ENCODE data around the gene CUL3.

DNA sequence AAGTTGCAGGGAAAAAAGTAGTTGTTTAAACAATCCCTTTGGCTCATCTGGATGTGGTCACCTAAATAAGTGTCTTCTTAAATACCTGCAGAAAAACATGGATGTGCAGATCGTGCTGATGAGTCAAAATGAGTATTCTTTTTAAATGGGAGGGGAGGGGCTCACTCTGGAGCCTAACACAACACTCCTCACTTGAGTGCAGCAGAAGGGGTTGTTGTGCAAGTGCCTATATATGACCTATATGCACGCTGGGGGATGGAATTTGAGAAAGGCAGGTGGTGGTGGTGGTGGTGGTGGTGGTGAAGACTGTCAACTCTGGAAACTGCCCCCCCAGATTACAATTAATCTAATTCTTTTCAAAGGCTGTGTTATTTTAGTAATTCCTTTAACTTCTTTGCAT is 105.3 kb downstream of the CUL3 start:
- TF ChIP-seq, protein P1, sequence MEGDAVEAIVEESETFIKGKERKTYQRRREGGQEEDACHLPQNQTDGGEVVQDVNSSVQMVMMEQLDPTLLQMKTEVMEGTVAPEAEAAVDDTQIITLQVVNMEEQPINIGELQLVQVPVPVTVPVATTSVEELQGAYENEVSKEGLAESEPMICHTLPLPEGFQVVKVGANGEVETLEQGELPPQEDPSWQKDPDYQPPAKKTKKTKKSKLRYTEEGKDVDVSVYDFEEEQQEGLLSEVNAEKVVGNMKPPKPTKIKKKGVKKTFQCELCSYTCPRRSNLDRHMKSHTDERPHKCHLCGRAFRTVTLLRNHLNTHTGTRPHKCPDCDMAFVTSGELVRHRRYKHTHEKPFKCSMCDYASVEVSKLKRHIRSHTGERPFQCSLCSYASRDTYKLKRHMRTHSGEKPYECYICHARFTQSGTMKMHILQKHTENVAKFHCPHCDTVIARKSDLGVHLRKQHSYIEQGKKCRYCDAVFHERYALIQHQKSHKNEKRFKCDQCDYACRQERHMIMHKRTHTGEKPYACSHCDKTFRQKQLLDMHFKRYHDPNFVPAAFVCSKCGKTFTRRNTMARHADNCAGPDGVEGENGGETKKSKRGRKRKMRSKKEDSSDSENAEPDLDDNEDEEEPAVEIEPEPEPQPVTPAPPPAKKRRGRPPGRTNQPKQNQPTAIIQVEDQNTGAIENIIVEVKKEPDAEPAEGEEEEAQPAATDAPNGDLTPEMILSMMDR (conservative IDR thresholded peaks at IDR 0.05; ENCODE audit: low read length): no peak
- TF ChIP-seq EZH2phosphoT487 (IDR thresholded peaks at IDR 0.05; ENCODE audit: borderline replicate concordance, low read depth, low read length): no peak
